Stimulated activated naive B cell treated with anti-CD40 and anti-IgM and Interleukin-4, amounts not matched to agents 10 μg/mL and 1 μg/mL and 100 μg/mL, for 72 hours (primary cell): Measurements from ENCODE around the gene TAS1R2.
"Not testable (repeated sequence)": the region's sequence is repeated elsewhere in the genome, so short reads cannot be mapped to it uniquely, and the experiment has no call there.

Source experiments
- ATAC-seq, 2 donors: fragments of 150-1000 bp; cut with Tn5 transposase; replicated peaks; 2 replicates each; pipeline ENCODE4 v1.10.0; 2021; ENCODE audit warnings: moderate library complexity in 1 of 2
- DNase-seq: peaks from one replicate; pipeline ENCODE4 v3.0.0; 2021
- H3K27ac Mint-ChIP-seq: one replicate; pipeline ENCODE4 v1.8.0; 2022; ENCODE audit warnings: mild to moderate bottlenecking, mixed read lengths
- H3K27me3 Mint-ChIP-seq, 2 donors: one replicate each; pipeline ENCODE4 v1.8.0; 2022; ENCODE audit warnings: mixed read lengths in 2 of 2
- H3K36me3 Mint-ChIP-seq, 2 donors: one replicate each; pipeline ENCODE4 v1.8.0; 2022; ENCODE audit warnings: mixed read lengths in 2 of 2, mild to moderate bottlenecking in 1 of 2
- H3K4me1 Mint-ChIP-seq, 2 donors: one replicate each; pipeline ENCODE4 v1.8.0; 2022; ENCODE audit warnings: mixed read lengths in 2 of 2, mild to moderate bottlenecking in 1 of 2
- H3K4me3 Mint-ChIP-seq, 2 donors: one replicate each; pipeline ENCODE4 v1.8.0; 2022; ENCODE audit warnings: mild to moderate bottlenecking in 2 of 2, mixed read lengths in 2 of 2, moderate library complexity in 1 of 2
- H3K9me3 Mint-ChIP-seq, 2 donors: one replicate each; pipeline ENCODE4 v1.8.0; 2022; ENCODE audit warnings: mixed read lengths in 2 of 2, mild to moderate bottlenecking in 1 of 2

The TAS1R2 gene

DNA sequence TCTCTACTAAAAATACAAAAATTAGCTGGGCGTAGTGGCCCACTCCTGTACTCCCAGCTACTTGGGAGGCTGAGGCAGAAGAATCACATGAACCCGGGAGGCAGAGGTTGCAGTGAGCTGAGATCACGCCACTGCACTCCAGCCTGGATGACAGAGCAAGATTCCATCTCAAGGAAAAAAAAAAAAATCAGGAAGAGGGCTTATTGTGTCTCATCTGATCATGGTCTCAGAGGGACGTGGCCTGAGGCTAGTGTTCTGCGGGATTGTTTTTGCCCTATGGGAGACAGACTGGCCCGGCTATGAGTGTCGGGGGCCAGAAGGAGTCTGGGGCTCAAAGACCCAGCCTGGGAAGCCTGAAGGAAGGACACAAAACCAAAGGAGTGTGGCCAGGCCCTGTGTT lies 32.4 kb upstream of the TAS1R2 start:
- H3K4me3 Mint-ChIP-seq, H3K9me3 Mint-ChIP-seq, DNase-seq, ATAC-seq, H3K4me1 Mint-ChIP-seq, H3K27ac Mint-ChIP-seq, H3K27me3 Mint-ChIP-seq: not testable (repeated sequence)
- peaks cover 7 to 12% of the 10 kb centered on the region in 2 donors for H3K36me3 Mint-ChIP-seq

DNA sequence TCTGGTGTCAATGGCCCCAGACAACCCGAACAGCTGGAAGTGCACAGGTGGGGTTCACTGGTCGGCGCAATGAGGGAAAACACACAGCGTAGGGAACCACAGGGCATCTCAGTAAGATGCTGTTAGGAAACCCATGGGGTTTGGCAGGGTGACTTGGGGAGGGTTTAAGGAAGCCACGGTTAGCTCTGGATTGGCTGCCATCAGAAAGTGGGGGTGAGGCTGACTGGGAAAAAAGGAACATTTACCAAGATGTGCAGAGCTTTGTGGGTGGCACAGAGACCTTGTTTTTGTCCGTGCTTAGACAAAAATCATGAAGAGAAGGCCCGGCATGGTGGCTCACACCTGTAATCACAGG lies 31.9 kb upstream of the TAS1R2 start:
- DNase-seq, result no peak
- no peak overlapping the region for H3K4me3 Mint-ChIP-seq
- H3K4me1 Mint-ChIP-seq, result peaks cover 1 to 5% of the 10 kb centered on the region in 2 donors
- no peak for ATAC-seq
- no peaks in the 10 kb centered on the region for H3K27me3 Mint-ChIP-seq
- no peak overlapping the region for H3K27ac Mint-ChIP-seq
- peaks cover 5 to 14% of the 10 kb centered on the region in 2 donors for H3K36me3 Mint-ChIP-seq
- H3K9me3 Mint-ChIP-seq, result no peaks in the 10 kb centered on the region

DNA sequence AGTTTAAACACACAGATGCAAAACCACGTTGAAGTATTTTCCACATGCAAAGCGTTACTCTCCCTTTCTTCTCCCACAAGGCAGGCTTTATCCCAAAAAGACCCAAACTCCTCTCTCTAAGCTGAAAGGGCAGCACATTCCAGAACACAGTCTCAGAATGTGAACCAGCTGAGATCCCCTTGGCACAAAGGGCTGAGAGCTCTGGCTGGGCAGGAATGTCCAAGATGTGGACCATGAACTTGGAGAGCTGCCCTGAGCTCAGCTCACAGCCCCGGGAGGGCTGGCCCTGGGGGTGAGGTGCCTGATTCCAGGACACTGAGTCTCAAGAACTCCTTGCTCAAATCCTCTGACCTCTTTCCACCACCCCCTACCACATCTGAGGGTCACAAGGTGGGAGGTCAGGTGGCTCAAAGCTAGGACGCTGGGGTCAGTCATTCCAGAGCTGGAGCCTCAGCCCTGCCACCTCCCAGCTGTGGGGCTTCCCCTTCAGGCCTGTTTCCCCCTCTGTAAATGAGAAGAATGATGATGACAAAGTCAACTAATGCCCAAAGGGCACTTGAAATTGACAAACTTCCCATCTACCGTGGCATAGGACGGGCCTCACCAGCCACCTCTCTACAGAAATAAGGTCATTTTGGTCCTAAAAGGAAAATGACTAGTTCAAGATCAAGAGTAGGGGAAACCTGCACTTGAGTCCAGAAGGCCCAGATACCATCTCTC lies 31.4 kb upstream of the TAS1R2 start:
- peaks cover 5 to 10% of the 10 kb centered on the region in 2 donors for H3K36me3 Mint-ChIP-seq
- no peak overlapping the region for H3K4me3 Mint-ChIP-seq
- ATAC-seq (no peak), DNase-seq (no peak)
- H3K4me1 Mint-ChIP-seq, result peaks cover 1 to 5% of the 10 kb centered on the region in 2 donors
- H3K27ac Mint-ChIP-seq, result no peak overlapping the region
- no peaks in the 10 kb centered on the region for H3K27me3 Mint-ChIP-seq
- H3K9me3 Mint-ChIP-seq, result no peaks in the 10 kb centered on the region

DNA sequence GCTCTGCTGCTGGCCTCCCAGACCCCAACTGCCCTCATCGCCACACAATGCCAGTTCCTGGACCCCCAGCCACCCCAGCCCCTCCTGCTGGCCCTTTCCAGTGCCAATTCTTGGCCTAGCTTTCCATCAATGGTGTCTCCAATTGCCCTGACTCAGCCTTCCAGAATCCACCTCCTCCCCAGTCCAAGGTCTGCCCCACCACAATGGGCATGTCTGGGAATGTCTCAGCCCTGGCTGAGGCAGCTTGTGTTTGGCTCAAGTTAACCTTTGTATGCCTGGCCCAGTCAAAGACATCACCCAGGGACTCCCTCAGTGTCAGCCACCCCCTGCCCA lies 26.5 kb upstream of the TAS1R2 start:
- ATAC-seq (no peak), DNase-seq (no peak)
- peaks cover 10 to 26% of the 10 kb centered on the region in 2 donors for H3K36me3 Mint-ChIP-seq
- H3K27me3 Mint-ChIP-seq, result no peaks in the 10 kb centered on the region
- no peaks in the 10 kb centered on the region for H3K9me3 Mint-ChIP-seq
- H3K4me3 Mint-ChIP-seq, result no peak overlapping the region
- no peak overlapping the region for H3K27ac Mint-ChIP-seq
- no peaks in the 10 kb centered on the region for H3K4me1 Mint-ChIP-seq

DNA sequence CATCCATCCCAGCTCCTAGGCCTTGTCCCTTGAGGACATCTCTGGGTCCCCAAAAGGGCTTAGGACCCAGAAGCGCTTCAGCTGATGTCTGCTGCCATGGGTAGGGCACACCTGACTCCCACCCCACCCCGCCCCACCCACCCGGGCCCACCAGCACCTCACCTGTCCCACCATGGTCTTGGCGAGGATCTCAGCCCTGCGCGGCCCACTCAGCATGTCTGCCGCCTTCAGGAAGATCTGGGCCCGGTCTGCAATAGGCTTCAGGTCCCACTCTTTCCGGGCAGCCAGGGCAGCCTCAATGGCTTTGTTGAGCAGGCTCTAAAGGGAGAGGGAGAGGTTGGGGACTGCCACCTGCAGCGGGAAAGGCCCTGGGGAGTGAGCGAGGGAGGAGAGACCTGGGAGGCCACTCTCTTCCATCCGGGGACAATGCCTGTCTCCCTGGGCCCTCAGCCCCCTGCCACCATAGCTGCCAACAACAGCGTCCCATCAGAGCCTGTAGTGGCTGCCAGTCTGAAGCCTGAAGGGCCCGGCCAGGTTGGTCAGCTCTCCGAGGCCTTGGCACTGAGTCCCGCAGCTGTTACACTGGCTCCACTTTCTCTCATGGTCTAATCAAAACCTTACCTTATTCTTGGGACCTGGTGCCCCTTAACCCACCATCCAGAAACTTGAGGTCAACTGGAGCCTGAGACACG lies 26.0 kb upstream of the TAS1R2 start:
- H3K4me3 Mint-ChIP-seq, result no peak overlapping the region
- H3K36me3 Mint-ChIP-seq, result peaks cover 10 to 26% of the 10 kb centered on the region in 2 donors
- ATAC-seq (no peak), DNase-seq (no peak)
- no peaks in the 10 kb centered on the region for H3K9me3 Mint-ChIP-seq
- H3K27me3 Mint-ChIP-seq, result no peaks in the 10 kb centered on the region
- no peak overlapping the region for H3K27ac Mint-ChIP-seq
- no peaks in the 10 kb centered on the region for H3K4me1 Mint-ChIP-seq

DNA sequence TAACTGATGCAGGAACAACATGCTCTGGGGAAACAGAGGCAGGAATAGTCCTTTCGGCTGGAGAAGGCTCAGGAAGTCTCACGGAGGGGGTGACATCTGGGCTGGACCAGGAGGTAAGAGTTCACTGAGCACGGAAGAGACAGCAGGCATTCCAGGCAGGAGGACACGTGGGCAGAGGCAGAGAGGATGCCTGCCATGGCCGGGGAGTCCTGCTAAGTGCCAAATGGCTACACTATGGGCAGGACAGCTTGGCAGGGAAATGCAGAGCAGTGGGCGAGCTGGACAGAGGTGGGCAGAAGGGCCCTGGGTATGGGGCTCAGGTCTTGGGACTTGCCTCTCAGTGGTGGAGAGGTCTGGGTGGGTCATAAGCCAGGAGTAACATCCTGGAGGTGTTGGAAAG lies 25.3 kb upstream of the TAS1R2 start:
- no peak for ATAC-seq
- no peak for DNase-seq
- Mint-ChIP-seq H3K9me3 (no peaks in the 10 kb centered on the region), H3K4me1 (no peaks in the 10 kb centered on the region), H3K27ac (no peak overlapping the region), H3K27me3 (no peaks in the 10 kb centered on the region), H3K4me3 (no peak overlapping the region), H3K36me3 (peaks cover 10 to 26% of the 10 kb centered on the region in 2 donors)

DNA sequence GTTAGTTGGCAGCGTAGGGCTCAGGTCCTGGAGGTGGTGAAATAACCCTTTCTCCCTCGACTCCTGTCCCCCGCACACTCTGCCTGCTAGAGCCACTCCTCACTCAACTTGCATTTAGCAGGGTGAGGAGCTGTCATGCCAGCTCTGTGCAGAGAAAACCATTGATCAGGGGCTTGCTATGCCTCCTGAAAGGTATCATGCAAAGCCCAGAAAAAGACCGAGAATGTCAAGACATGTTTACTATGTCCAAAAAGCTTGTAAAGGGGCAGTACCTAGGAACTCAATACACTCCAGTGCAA lies 24.9 kb upstream of the TAS1R2 start:
- peak; percentile 16 to 21 for ATAC-seq
- no peak for DNase-seq
- Mint-ChIP-seq H3K27me3 (no peaks in the 10 kb centered on the region), H3K9me3 (no peaks in the 10 kb centered on the region), H3K4me1 (no peaks in the 10 kb centered on the region), H3K36me3 (peaks cover 10 to 26% of the 10 kb centered on the region in 2 donors), H3K4me3 (no peak overlapping the region), H3K27ac (no peak overlapping the region)

DNA sequence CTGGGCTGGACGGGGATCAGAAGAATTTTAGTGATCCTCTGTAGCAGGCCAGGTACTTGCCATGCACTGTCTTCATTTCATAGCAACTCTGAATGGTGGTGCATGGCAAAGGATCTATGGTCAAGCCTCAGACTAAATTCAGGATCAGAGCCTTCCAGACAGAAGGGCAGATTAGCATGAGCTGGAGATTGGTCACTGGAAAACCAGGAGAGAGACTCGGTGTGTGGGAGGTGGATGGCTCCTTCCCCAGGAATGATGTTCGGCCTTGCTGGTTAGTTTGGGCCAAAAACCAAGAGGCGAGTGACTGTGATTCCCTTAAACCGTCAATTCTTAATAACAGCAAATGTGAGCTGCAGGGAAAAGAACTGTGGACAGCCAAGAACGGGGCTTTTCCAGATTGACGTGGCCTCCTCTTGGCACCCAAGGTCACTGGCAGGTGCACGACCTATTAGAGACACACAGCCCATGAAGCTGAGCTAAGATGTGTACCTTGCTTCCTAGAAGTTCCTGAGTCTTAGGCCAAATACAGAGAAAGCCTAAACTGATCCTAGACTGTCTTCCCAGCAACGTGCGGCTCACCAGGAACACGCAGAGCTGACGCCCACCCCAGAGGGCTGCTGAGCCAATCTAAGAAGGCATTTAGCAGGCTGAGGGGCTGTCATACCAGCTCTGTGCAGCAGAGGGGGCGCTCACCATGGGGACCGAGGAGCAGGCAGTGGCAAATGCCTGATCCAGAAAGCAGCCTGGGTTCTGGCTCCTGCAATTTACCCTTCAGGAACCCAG lies 24.4 kb upstream of the TAS1R2 start:
- H3K4me1 Mint-ChIP-seq, result no peaks in the 10 kb centered on the region
- DNase-seq, result peak; percentile 49
- H3K27me3 Mint-ChIP-seq, result no peaks in the 10 kb centered on the region
- H3K9me3 Mint-ChIP-seq, result no peaks in the 10 kb centered on the region
- H3K36me3 Mint-ChIP-seq, result peaks cover 10 to 26% of the 10 kb centered on the region in 2 donors
- peak; percentile 82 for ATAC-seq
- H3K27ac Mint-ChIP-seq, result no peak overlapping the region
- H3K4me3 Mint-ChIP-seq, result no peak overlapping the region

DNA sequence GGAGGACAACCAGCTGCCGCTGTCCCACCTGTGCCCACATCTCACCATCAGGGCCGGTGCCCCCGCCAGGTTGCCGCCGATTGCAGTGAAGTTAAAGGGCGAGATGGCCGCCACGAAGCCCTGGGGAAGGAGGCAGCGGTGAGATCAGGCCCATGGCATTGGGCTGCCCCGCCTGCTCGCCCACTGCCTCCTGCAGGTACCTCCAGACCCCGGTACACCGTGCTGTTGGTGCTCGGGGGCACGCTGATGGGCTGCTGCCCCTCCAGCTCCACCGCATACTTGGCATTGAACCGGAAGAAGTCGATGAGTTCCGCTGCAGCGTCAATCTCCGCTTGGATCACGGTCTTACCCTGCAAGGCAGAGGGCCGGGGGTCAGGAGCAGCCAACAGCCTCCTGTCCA lies 23.6 kb upstream of the TAS1R2 start:
- no peak overlapping the region for H3K27ac Mint-ChIP-seq
- no peak overlapping the region for H3K4me3 Mint-ChIP-seq
- H3K9me3 Mint-ChIP-seq, result no peaks in the 10 kb centered on the region
- DNase-seq, result no peak
- ATAC-seq, result no peak
- H3K4me1 Mint-ChIP-seq, result no peaks in the 10 kb centered on the region
- no peaks in the 10 kb centered on the region for H3K27me3 Mint-ChIP-seq
- peaks cover 10 to 26% of the 10 kb centered on the region in 2 donors for H3K36me3 Mint-ChIP-seq

DNA sequence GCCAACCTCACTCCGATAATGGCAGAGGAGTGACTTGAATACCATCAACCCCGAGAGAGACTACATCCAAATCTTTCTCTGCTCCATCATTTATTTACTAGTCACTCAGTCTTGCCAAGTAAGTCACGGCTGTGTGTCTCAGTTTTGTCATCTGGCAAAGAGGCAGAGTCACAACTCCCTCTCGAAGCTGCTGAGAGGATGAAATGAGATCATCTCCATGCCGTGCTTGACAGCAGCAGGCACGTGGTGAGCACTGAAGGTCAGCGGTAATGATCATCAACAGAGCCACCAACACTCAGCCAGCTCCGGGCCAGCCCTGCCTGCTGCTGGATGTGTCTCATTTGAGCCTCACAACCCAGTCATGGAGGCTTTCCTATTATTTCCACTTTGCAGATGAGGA lies 23.0 kb upstream of the TAS1R2 start:
- no peaks in the 10 kb centered on the region for H3K27me3 Mint-ChIP-seq
- no peak overlapping the region for H3K27ac Mint-ChIP-seq
- ATAC-seq (no peak), DNase-seq (no peak)
- no peaks in the 10 kb centered on the region for H3K9me3 Mint-ChIP-seq
- no peaks in the 10 kb centered on the region for H3K4me1 Mint-ChIP-seq
- H3K4me3 Mint-ChIP-seq, result no peak overlapping the region
- peaks cover 10 to 26% of the 10 kb centered on the region in 2 donors for H3K36me3 Mint-ChIP-seq

DNA sequence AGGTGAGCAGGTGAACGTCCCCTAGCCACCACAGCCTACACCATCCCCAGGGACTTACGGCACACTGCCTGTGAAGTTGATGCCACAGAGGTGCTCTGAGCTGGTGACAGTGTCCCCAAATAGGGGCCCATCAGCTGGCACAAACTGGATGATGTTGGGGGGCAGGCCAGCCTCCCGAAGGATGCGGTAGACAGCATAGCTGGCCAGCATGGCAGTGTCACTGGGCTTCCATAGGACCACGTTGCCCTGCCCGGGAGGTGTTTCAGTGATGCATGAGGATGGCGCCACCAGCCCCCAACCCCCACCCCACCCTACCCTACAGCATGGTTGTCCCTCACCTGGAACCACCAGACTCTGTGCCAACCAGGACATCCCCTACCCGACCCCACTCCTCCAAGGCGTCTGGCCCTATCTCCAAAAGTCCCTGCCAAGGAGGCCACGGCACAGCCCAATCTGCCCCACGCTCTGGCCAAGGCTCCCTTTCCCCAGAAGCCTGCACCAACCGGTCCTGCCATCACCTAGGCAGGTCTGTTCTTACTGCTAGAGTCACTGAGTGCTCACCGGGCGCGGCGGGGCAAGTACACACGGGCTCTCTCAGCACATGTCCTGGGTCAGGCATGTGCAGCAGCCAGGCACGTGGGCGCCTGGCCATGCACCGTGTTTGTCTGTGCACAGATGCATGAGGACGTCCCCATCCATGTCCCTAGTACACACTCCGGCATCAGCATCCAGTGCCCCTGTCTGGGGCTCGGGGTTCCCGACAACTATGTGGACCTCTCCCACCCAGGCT lies 22.4 kb upstream of the TAS1R2 start:
- no peaks in the 10 kb centered on the region for H3K9me3 Mint-ChIP-seq
- no peaks in the 10 kb centered on the region for H3K4me1 Mint-ChIP-seq
- ATAC-seq (no peak), DNase-seq (no peak)
- H3K27ac Mint-ChIP-seq, result no peak overlapping the region
- H3K4me3 Mint-ChIP-seq, result no peak overlapping the region
- peaks cover 10 to 23% of the 10 kb centered on the region in 2 donors for H3K36me3 Mint-ChIP-seq
- H3K27me3 Mint-ChIP-seq, result no peaks in the 10 kb centered on the region

DNA sequence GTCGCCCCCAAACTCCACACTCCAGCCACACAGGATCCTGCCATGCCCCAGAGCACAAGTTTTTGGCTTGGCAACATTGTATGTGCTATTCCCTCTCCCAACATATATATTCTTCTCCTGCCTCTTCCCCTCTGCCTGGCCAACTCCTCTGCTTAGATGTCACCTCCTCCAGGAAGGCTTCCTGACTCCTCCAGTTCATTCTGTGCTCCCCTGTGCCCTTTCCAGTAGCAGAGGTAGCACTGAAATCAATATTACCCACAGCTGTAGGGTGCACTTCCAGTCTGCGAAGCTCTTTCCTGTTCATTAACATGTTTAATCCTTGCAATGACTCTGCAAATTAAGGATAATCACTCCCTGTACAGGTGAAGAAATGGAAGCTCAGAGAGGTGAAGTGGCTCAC lies 21.7 kb upstream of the TAS1R2 start:
- Mint-ChIP-seq H3K4me1 (no peaks in the 10 kb centered on the region), H3K27ac (no peak overlapping the region)

DNA sequence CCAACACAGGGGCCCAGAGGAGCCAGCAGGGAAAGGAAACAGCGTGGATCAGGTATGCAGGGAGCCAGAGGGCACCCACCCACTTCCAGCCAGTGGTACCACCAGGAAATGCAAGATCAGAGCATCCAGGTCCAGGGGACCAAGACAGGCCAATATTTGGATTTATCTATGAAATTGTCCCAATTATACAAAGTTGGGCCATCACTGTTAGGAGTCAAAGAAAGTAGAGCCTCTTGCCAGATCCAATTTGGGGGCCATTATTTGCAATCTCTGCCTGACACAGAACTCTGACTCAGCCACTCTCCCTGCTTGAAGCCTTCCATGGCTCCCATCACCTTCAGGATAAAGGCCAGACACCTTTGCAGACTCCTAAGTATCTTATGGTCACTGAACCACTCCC lies 21.1 kb upstream of the TAS1R2 start:
- DNase-seq (no peak), ATAC-seq (no peak)
- H3K4me1 Mint-ChIP-seq, result peaks cover 0 to 2% of the 10 kb centered on the region in 2 donors
- peaks cover 12 to 21% of the 10 kb centered on the region in 2 donors for H3K36me3 Mint-ChIP-seq
- no peak overlapping the region for H3K4me3 Mint-ChIP-seq
- H3K9me3 Mint-ChIP-seq, result no peaks in the 10 kb centered on the region
- no peak overlapping the region for H3K27ac Mint-ChIP-seq
- no peaks in the 10 kb centered on the region for H3K27me3 Mint-ChIP-seq

More for the DNA sequence above, 21.7 kb upstream of the TAS1R2 start:
- H3K27me3 Mint-ChIP-seq, result no peaks in the 10 kb centered on the region
- H3K4me3 Mint-ChIP-seq, result no peak overlapping the region
- no peak for DNase-seq
- peaks cover 12 to 21% of the 10 kb centered on the region in 2 donors for H3K36me3 Mint-ChIP-seq
- H3K9me3 Mint-ChIP-seq, result no peaks in the 10 kb centered on the region
- ATAC-seq, result no peak

DNA sequence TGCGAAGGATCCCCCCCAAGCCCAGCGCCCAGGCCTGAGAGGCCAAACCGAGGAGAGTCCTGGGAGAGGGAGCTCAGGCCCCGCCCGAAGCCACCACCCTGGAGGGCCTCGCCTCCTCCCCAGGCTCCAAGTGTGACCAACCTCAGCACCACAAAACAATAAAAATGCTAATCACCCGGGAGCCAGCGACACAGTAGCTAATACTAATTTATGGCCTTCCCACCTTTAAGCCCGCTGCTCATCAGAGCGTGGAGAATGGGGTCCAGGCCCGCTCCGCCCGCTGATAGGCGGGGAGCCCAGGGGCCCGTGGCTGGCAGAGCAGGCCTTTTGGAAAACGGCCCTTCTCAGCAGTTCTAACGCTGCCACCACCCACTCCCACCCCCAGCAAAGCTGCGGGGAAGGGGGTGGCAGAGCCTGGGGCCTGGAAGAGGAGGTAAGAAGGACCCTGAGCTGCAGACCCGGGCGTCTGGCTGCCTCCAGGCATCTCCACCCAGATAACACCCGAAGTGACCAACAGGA lies 20.4 kb upstream of the TAS1R2 start:
- DNase-seq (no peak), ATAC-seq (no peak)
- Mint-ChIP-seq H3K4me1 (peaks cover 0 to 6% of the 10 kb centered on the region in 2 donors), H3K27me3 (no peaks in the 10 kb centered on the region), H3K27ac (no peak overlapping the region), H3K36me3 (peaks cover 12 to 20% of the 10 kb centered on the region in 2 donors), H3K4me3 (no peak overlapping the region), H3K9me3 (no peaks in the 10 kb centered on the region)
